HG02938 (cell line): ENCODE results near the gene RERGL.
"Not testable (repeated sequence)": the region's sequence is repeated elsewhere in the genome, so short reads cannot be mapped to it uniquely, and the experiment has no call there.

ENCODE experiments used
- ATAC-seq: cut with Tn5 transposase; IDR thresholded peaks from one replicate; pipeline ENCODE4 v1.9.1; 2021; ENCODE audit warnings: mild to moderate bottlenecking, moderate library complexity; ENCODE audit not compliant: unreplicated experiment

The RERGL gene

GRCh38 chr12:18090093-18090492 lies at the start of gene RERGL:
Gene RERGL (minus strand): TSS chr12:18090193. CDS start chr12:18090140, 53 bp downstream.
- no peak for ATAC-seq

GRCh38 chr12:18139254-18139653 lies 49.3 kb upstream of the RERGL start:
- ATAC-seq: no peak

GRCh38 chr12:18135509-18135908 lies 45.5 kb upstream of the RERGL start:
- no peak for ATAC-seq

- no peak for ATAC-seq
Measured at GRCh38 chr12:18135086-18135485, 45.1 kb upstream of the RERGL start.

GRCh38 chr12:18130851-18131250 lies 40.9 kb upstream of the RERGL start:
- ATAC-seq: no peak

GRCh38 chr12:18123707-18124106 lies 33.7 kb upstream of the RERGL start:
- ATAC-seq: no peak

- ATAC-seq: no peak
Measured at GRCh38 chr12:18120899-18121298, 30.9 kb upstream of the RERGL start.

GRCh38 chr12:18108611-18109010 lies 18.6 kb upstream of the RERGL start:
- no peak for ATAC-seq

- no peak for ATAC-seq
Measured at GRCh38 chr12:18103624-18104023, 13.6 kb upstream of the RERGL start.

- ATAC-seq: no peak
Measured at GRCh38 chr12:18101043-18101442, 11.1 kb upstream of the RERGL start.

- no peak for ATAC-seq
Measured at GRCh38 chr12:18084080-18084479, 5.9 kb downstream of the RERGL start.

GRCh38 chr12:18079541-18080246 lies 10.3 kb downstream of the RERGL start:
- no peak for ATAC-seq

- no peak for ATAC-seq
Measured at GRCh38 chr12:18074001-18074400, 16.0 kb downstream of the RERGL start.

GRCh38 chr12:18072723-18073122 lies 17.3 kb downstream of the RERGL start:
- ATAC-seq: no peak

- ATAC-seq: no peak
Measured at GRCh38 chr12:18071336-18071735, 18.7 kb downstream of the RERGL start.

GRCh38 chr12:18068355-18068754 lies 21.6 kb downstream of the RERGL start:
- ATAC-seq: no peak

- ATAC-seq: no peak
Measured at GRCh38 chr12:18066666-18067065, 23.3 kb downstream of the RERGL start.

GRCh38 chr12:18062867-18063266 lies 27.1 kb downstream of the RERGL start:
- not testable (repeated sequence) for ATAC-seq

- ATAC-seq: no peak
Measured at GRCh38 chr12:18057051-18057450, 32.9 kb downstream of the RERGL start.

- ATAC-seq: no peak
Measured at GRCh38 chr12:18054925-18055619, 34.9 kb downstream of the RERGL start.

GRCh38 chr12:18045446-18045992 lies 44.5 kb downstream of the RERGL start:
- ATAC-seq: no peak

GRCh38 chr12:18040060-18040742 lies 49.8 kb downstream of the RERGL start:
- not testable (repeated sequence) for ATAC-seq
